Skeletal muscle satellite cell (primary cell): ENCODE results near the gene BCAS3.
"Not testable (repeated sequence)": the region's sequence is repeated elsewhere in the genome, so short reads cannot be mapped to it uniquely, and the experiment has no call there.

ENCODE experiments used
- H3K27me3 ChIP-seq: 2 replicates; pipeline ENCODE4 v1.7.0; 2013; ENCODE audit warnings: low read length; ENCODE audit not compliant: control insufficient read depth, insufficient read depth
- H3K36me3 ChIP-seq: 2 replicates; pipeline ENCODE4 v1.7.0; 2013; ENCODE audit warnings: mild to moderate bottlenecking, control low read depth, low read length; ENCODE audit not compliant: insufficient read depth
- H3K4me1 ChIP-seq: 2 replicates; pipeline ENCODE4 v1.7.0; 2013; ENCODE audit warnings: low read length; ENCODE audit not compliant: control insufficient read depth, insufficient read depth
- H3K4me2 ChIP-seq: 2 replicates; pipeline ENCODE4 v1.7.0; 2013; ENCODE audit warnings: mild to moderate bottlenecking, low read length
- H3K4me3 ChIP-seq: 2 replicates; pipeline ENCODE4 v1.7.0; 2013; ENCODE audit warnings: low read length
- H3K9ac ChIP-seq: 2 replicates; pipeline ENCODE4 v1.7.0; 2013; ENCODE audit warnings: mild to moderate bottlenecking, low read depth, low read length, moderate library complexity
- H3K9me3 ChIP-seq: replicated peaks from 2 replicates; pipeline ENCODE4 v1.7.0; 2013; ENCODE audit warnings: mild to moderate bottlenecking, control low read depth, low read length

The BCAS3 gene

GRCh38 chr17:61422116-61422799 is 744.6 kb downstream of the BCAS3 start:
- Histone ChIP-seq H3K4me1 (peaks cover 7% of the 10 kb centered on the region), H3K27me3 (peaks cover 25% of the 10 kb centered on the region), H3K9me3 (no peaks in the 10 kb centered on the region), H3K36me3 (no peaks in the 10 kb centered on the region), H3K4me2 (no peak overlapping the region), H3K9ac (no peak overlapping the region), H3K4me3 (no peak overlapping the region)

- Histone ChIP-seq H3K4me2 (no peak overlapping the region), H3K36me3 (no peaks in the 10 kb centered on the region), H3K9me3 (no peaks in the 10 kb centered on the region), H3K9ac (no peak overlapping the region), H3K4me3 (no peak overlapping the region), H3K27me3 (peaks cover 25% of the 10 kb centered on the region), H3K4me1 (peaks cover 9% of the 10 kb centered on the region)
Measured at GRCh38 chr17:61422869-61423268, 745.2 kb downstream of the BCAS3 start.

- Histone ChIP-seq H3K36me3 (no peaks in the 10 kb centered on the region), H3K4me3 (no peak overlapping the region), H3K9me3 (no peaks in the 10 kb centered on the region), H3K27me3 (peaks cover 25% of the 10 kb centered on the region), H3K4me2 (no peak overlapping the region), H3K4me1 (peaks cover 9% of the 10 kb centered on the region), H3K9ac (no peak overlapping the region)
Measured at GRCh38 chr17:61423967-61424649, 746.5 kb downstream of the BCAS3 start.

- Histone ChIP-seq H3K9ac (no peak overlapping the region), H3K36me3 (no peaks in the 10 kb centered on the region), H3K4me3 (no peak overlapping the region), H3K27me3 (peaks cover 17% of the 10 kb centered on the region), H3K9me3 (no peaks in the 10 kb centered on the region), H3K4me2 (no peak overlapping the region), H3K4me1 (peaks cover 9% of the 10 kb centered on the region)
Measured at GRCh38 chr17:61425682-61426481, 748.2 kb downstream of the BCAS3 start.

- no peaks in the 10 kb centered on the region for H3K9me3 ChIP-seq
- no peak overlapping the region for H3K4me3 ChIP-seq
- H3K4me2 ChIP-seq = no peak overlapping the region
- H3K27me3 ChIP-seq = peaks cover 10% of the 10 kb centered on the region
- H3K4me1 ChIP-seq = peaks cover 11% of the 10 kb centered on the region
- no peak overlapping the region for H3K9ac ChIP-seq
- H3K36me3 ChIP-seq = no peaks in the 10 kb centered on the region
Measured at GRCh38 chr17:61426482-61427304, 749.0 kb downstream of the BCAS3 start.

GRCh38 chr17:61427567-61427966 is 749.9 kb downstream of the BCAS3 start:
- H3K4me2 ChIP-seq = no peak overlapping the region
- H3K9me3 ChIP-seq = no peaks in the 10 kb centered on the region
- peaks cover 4% of the 10 kb centered on the region for H3K27me3 ChIP-seq
- no peak overlapping the region for H3K4me3 ChIP-seq
- H3K4me1 ChIP-seq = peaks cover 13% of the 10 kb centered on the region
- H3K36me3 ChIP-seq = no peaks in the 10 kb centered on the region
- H3K9ac ChIP-seq = no peak overlapping the region

- Histone ChIP-seq H3K36me3 (no peaks in the 10 kb centered on the region), H3K4me3 (no peak overlapping the region), H3K9ac (no peak overlapping the region), H3K4me1 (peaks cover 13% of the 10 kb centered on the region), H3K9me3 (no peaks in the 10 kb centered on the region), H3K4me2 (no peak overlapping the region), H3K27me3 (no peaks in the 10 kb centered on the region)
Measured at GRCh38 chr17:61429274-61429673, 751.6 kb downstream of the BCAS3 start.

- not testable (repeated sequence) for H3K36me3 ChIP-seq, H3K4me2 ChIP-seq
Measured at GRCh38 chr17:61429831-61430230, 752.2 kb downstream of the BCAS3 start.

GRCh38 chr17:61431594-61432311 is 754.1 kb downstream of the BCAS3 start:
- no peaks in the 10 kb centered on the region for H3K27me3 ChIP-seq
- no peak overlapping the region for H3K4me3 ChIP-seq
- H3K9me3 ChIP-seq = peaks cover 8% of the 10 kb centered on the region
- H3K4me1 ChIP-seq = peaks cover 11% of the 10 kb centered on the region
- H3K4me2 ChIP-seq = no peak overlapping the region
- no peak overlapping the region for H3K9ac ChIP-seq
- no peaks in the 10 kb centered on the region for H3K36me3 ChIP-seq

More at GRCh38 chr17:61429831-61430230, 752.2 kb downstream of the BCAS3 start:
- not testable (repeated sequence) for H3K27me3 ChIP-seq, H3K9ac ChIP-seq, H3K4me3 ChIP-seq, H3K9me3 ChIP-seq
- H3K4me1 ChIP-seq = peaks cover 13% of the 10 kb centered on the region

- Histone ChIP-seq H3K36me3 (no peaks in the 10 kb centered on the region), H3K4me2 (no peak overlapping the region), H3K4me1 (peaks cover 5% of the 10 kb centered on the region), H3K9me3 (peaks cover 8% of the 10 kb centered on the region), H3K4me3 (no peak overlapping the region), H3K9ac (no peak overlapping the region), H3K27me3 (peaks cover 5% of the 10 kb centered on the region)
Measured at GRCh38 chr17:61436273-61436672, 758.6 kb downstream of the BCAS3 start.
